ENCODE data around the gene ERBB2. TPM values are rescaled to one million over a fixed set of nuclear protein-coding genes. Genes with fewer than 3 reads are reported as not detected.

Gene ERBB2
- total and polyA plus RNA-seq, 2 experiments from 2014 or later = 46.2 to 196 TPM

- no peak overlapping the region for H2AFZ ChIP-seq
- no peak overlapping the region for H3K27ac Mint-ChIP-seq
- peaks cover 27% of the 10 kb centered on the region for H3K27me3 Mint-ChIP-seq (ENCODE audit: insufficient read depth, low read depth, poor library complexity)
- H3K4me1 ChIP-seq (ENCODE audit: insufficient read depth) = 0 out of 2 replicates have a peak, but pooled peaks cover 5% of the 10 kb centered on the region
- H3K36me3 ChIP-seq (ENCODE audit: insufficient read depth) = no peaks in the 10 kb centered on the region
- no peaks in the 10 kb centered on the region for H3K79me2 ChIP-seq (replicated peaks; ENCODE audit: insufficient read depth)
- no peak overlapping the region for H3K27ac ChIP-seq (ENCODE audit: low read depth)
- H3F3A ChIP-seq (replicated peaks; ENCODE audit: low read depth) = no peaks in the 10 kb centered on the region
- no peak for ATAC-seq
- no peak overlapping the region for H3K4me2 ChIP-seq
- DNase-seq (ENCODE audit: low spot score) = no peak
- no peaks in the 10 kb centered on the region for H3K9me2 ChIP-seq (ENCODE audit: insufficient read depth)
- no peaks in the 10 kb centered on the region for H3K27me3 ChIP-seq (ENCODE audit: insufficient read depth)
- TF ChIP-seq STAT1 (IDR thresholded peaks at IDR 0.05; ENCODE audit: unreplicated experiment) = no peak
- TF ChIP-seq NANOG (IDR thresholded peaks at IDR 0.05; ENCODE audit: borderline replicate concordance) = no peak
- TF ChIP-seq EZH2phosphoT487 (IDR thresholded peaks at IDR 0.05; ENCODE audit: unreplicated experiment) = no peak
- TF ChIP-seq EZH2 (IDR thresholded peaks at IDR 0.05; ENCODE audit: low read depth, unreplicated experiment) = no peak
- TF ChIP-seq ZNF462 (CRISPR knock-in tag; IDR thresholded peaks at IDR 0.05) = no peak
- TF ChIP-seq ZNF114 (CRISPR knock-in tag; IDR thresholded peaks at IDR 0.05) = no peak
- no peak for TF ChIP-seq CTCF (conservative IDR thresholded peaks at IDR 0.05; ENCODE audit: low read depth in 2 of 2)
- no peak for TF ChIP-seq ETS1 (IDR thresholded peaks at IDR 0.05)
- H3K4me1 Mint-ChIP-seq = peaks cover 26% of the 10 kb centered on the region
- H3K9me3 Mint-ChIP-seq = no peaks in the 10 kb centered on the region
- peaks cover 16% of the 10 kb centered on the region for H3K36me3 Mint-ChIP-seq (ENCODE audit: low read depth)
- H3K4me3 Mint-ChIP-seq = no peak overlapping the region
- H3K4me3 ChIP-seq = no peak overlapping the region
- H4K20me1 ChIP-seq (replicated peaks; ENCODE audit: insufficient read depth) = no peaks in the 10 kb centered on the region
These were observed 22.8 kb upstream of the ERBB2 start for GRCh38 chr17:39677072-39677471.

Data from GM23338 (cell line).